ENCODE results near the gene ZNF750.

GRCh38 chr17:82780195-82780594 is 59.6 kb downstream of the ZNF750 start:
- TF ChIP-seq SMC3 (IDR thresholded peaks at IDR 0.05; ENCODE audit: borderline replicate concordance, low read length) (no peak), KAT2A (conservative IDR thresholded peaks at IDR 0.05; ENCODE audit: control insufficient read depth, low read depth, low read length) (no peak), BCL3 (IDR thresholded peaks at IDR 0.05; ENCODE audit: borderline replicate concordance, insufficient read depth, low read depth, low read length, poor library complexity, severe bottlenecking) (no peak)
